HG02759 (cell line): ENCODE results near the gene AEN.
"Not testable (repeated sequence)": the region's sequence is repeated elsewhere in the genome, so short reads cannot be mapped to it uniquely, and the experiment has no call there.

Experiments
- ATAC-seq: cut with Tn5 transposase; IDR thresholded peaks from one replicate; pipeline ENCODE4 v1.9.1; 2021; ENCODE audit warnings: mild to moderate bottlenecking, moderate library complexity; ENCODE audit not compliant: unreplicated experiment

Gene AEN

GRCh38 chr15:88630798-88631463 lies 9.8 kb downstream of the AEN start:
- ATAC-seq: no peak

GRCh38 chr15:88631464-88632028 lies 10.4 kb downstream of the AEN start:
- no peak for ATAC-seq

GRCh38 chr15:88632797-88633196 lies 11.7 kb downstream of the AEN start:
- ATAC-seq: not testable (repeated sequence)

GRCh38 chr15:88634449-88634848 lies 13.3 kb downstream of the AEN start:
- no peak for ATAC-seq

DNA sequence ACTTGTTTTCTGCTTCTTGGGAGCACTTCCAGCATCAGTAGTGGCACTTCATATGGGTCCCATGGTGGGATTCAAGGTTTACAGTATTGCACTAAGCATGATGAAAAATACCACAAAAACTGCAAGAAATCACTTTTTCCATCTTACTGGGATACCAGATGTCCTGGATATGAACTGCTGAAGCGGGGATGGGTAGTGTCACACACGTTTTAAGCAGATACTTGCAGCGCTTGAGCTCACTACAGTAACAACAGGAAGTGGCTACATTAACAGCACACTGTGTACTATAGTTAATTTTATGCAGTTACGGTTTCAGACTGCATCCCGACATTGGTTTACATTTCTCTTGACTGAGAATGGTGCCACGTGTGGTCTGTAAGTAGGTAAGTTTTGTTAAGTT lies 14.2 kb downstream of the AEN start:
- ATAC-seq: peak; percentile 10

- ATAC-seq: no peak
Observed at GRCh38 chr15:88636050-88636449, 14.9 kb downstream of the AEN start.

DNA sequence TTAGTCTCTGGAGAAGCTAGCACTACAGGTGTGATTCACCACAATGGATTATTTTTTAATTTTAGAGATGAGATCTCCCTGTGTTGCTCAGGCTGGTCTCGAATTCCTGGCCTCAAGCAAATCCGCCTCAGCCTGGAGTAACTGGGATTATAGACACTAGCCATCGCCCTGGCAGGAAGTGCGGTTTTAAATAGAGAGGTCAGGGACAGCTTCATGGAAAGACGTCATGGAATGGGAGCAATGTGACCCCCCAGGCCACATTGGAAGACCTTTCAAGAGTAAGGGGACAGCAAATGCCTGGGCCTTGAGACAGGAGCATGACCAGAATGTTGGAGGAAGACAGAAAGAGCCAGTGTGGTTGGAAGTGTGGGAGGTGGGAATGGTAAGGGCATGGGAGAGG lies 15.5 kb downstream of the AEN start:
- ATAC-seq: no peak

- no peak for ATAC-seq
Observed at GRCh38 chr15:88637436-88637835, 16.3 kb downstream of the AEN start.

- no peak for ATAC-seq
Observed at GRCh38 chr15:88637841-88638625, 16.9 kb downstream of the AEN start.

- ATAC-seq: peak; percentile 69
Observed at GRCh38 chr15:88638626-88639372, 17.7 kb downstream of the AEN start, which contains the start of gene ISG20. Gene ISG20, plus strand, starts transcription at chr15:88639016. Its CDS starts 351 bp downstream, at chr15:88639367.

DNA sequence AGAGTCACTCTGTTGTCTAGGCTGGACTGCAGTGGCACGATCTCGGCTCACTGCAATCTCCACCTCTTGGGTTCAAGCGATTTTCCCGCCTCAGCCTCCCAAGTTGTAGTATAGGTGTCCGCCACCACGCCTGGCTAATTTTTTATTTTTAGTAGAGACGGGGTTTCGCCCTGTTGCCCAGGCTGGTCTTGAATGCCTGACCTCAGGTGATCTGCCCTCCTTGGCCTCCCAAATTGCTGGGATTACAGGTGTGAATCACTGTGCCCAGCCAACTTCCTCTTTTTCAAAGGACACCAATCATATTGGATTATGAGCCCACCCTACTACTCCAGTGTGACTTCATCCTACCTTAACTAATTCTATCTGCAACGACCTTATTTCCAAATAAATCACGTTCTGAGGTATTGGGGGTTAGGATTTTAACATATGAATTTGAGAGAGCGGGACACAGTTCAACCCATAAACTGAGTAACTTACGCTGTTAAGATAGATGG lies 20.9 kb downstream of the AEN start:
- ATAC-seq: no peak

DNA sequence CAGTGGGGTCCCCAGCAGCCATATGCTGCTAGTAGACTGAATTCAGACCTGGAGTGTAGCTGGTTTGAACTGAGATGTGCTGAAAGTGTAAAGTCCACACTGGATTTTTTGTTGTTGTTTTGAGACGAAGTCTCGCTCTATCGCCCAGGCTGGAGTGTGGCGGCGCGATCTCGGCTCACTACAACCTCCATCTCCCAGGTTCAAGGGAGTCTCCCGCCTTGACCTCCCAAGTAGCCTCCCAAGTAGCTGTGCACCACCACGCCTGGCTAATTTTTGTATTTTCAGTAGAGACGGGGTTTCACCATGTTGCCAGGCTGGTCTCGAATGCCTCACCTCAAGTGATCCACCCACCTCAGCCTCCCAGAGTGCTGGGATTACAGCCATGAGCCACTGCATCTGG lies 21.4 kb downstream of the AEN start:
- ATAC-seq: not testable (repeated sequence)

DNA sequence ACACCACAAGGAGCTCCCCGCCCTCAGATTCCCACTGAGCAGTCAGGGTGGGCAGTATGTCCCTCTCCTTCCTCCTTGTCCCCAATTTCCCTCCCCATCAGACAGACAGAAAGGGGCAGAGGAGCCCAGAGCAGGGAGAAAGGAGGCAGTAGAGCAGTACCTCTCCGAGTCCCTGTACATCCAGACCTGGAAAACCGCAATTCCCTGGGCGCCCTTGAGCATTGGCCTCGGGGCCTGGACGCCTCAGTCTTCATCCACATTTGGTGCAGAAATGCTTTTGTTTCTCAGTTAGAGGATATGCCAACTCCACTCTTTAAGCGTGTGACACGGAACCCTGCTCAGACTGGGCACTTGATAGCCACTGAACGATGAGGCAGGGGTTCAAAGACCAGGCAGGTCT lies 23.6 kb downstream of the AEN start:
- ATAC-seq: no peak

DNA sequence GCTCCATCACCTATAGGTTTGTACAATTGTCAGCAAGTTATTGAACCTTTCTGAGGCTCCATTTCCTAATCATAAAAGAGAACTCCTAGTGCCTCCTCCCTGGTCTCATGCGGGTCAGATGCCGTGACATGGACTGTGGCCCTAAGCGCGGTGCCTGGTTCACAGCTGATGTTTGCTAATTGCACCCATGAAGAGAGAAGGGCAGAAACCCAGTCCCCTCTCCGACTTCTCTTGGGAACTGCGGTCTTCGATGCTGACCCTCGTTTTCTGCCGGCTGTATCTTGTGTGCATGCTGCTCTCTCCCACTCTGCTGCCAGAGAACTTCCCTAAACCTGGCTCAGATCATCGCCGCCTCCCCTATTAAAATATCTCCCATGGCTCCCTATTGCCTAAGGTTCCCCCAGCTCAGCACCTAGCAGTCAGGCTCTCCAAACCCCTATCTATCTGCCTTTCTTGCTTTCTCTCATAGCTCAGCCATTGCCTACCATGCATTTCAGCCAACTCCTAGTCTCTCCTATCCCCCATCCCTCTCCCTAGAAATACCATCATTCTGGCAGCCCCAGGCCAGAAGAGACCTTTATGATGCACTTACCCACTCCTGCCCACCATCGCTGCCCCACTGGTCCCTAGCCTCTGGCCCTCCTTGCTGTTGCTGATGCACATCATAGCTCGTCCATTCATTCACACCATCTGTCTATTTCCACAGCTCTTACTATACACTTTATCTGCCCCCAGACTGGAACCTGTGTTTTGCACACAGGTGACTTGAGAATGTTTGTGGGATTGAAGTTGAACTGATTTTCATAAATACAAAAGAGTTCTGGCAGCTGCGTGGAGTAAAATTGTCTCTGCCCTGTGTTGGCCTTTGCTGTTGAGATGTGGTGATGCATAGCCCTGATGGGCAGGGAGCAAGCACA lies 24.3 kb downstream of the AEN start:
- no peak for ATAC-seq

GRCh38 chr15:88646088-88646405 lies 24.9 kb downstream of the AEN start:
- ATAC-seq: no peak

GRCh38 chr15:88646951-88647350 lies 25.8 kb downstream of the AEN start:
- no peak for ATAC-seq

DNA sequence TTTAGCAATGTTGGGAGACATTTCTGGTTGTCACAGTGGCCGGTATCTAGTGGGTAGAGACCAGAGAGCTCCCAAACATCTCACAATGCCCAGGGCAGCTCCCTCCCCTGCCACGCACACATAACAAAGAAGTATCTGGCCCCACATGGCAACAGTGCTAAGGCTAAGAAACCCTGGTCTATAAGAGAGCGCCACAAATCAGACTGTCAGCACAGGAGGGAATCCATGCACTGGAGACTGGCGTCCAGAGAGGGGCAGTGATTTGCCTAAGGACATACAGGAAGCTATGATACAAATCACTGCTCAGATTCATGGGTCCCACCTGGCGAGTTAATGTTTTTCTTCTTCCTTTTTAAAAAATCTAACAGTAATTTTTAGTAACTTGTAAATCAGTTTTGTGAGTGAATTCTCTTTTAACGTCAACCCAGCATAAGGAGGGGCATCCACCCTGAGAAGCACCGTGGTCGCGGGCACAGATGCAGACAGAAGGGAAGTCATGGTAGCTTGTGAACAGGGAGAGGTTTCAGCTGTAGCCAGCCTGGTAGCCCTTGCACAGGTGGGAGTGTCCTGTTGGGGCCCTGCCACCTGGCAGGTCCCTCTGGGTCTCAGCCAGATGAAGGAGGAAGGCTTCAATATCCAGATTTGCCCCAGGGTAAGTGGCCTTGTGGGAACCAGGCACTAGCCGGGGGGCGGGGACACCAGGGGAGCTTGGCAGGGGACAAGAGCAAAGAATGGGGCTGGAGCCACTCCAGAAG lies 26.4 kb downstream of the AEN start:
- peak; percentile 40 for ATAC-seq

- no peak for ATAC-seq
Observed at GRCh38 chr15:88648357-88649214, 27.4 kb downstream of the AEN start.
